Tongue (tissue), 2 donors: ENCODE results near the gene CLCN3. TPM values are rescaled to one million over a fixed set of nuclear protein-coding genes. Genes with fewer than 3 reads are reported as not detected.
A peak's percentile ranks its signal among the peaks of the same experiment; 100 is the strongest.
"Not testable (repeated sequence)": the region's sequence is repeated elsewhere in the genome, so short reads cannot be mapped to it uniquely, and the experiment has no call there.

Experiments used
- DNase-seq: peaks from one replicate; pipeline ENCODE4 v3.0.0-alpha.2; 2015
- total RNA-seq: library from RNA; depleted of rRNA; stranded (reverse); fragments of >200 nt; gene quantifications from one replicate; pipeline ENCODE4 v1.2.3, GENCODE V29; 2014

CLCN3 gene
- total RNA-seq, 1 donor from 2014 or later, result 61.1 TPM

GRCh38 chr4:169707958-169708643, 87.7 kb downstream of the CLCN3 start:
- DNase-seq, result no peak

DNA sequence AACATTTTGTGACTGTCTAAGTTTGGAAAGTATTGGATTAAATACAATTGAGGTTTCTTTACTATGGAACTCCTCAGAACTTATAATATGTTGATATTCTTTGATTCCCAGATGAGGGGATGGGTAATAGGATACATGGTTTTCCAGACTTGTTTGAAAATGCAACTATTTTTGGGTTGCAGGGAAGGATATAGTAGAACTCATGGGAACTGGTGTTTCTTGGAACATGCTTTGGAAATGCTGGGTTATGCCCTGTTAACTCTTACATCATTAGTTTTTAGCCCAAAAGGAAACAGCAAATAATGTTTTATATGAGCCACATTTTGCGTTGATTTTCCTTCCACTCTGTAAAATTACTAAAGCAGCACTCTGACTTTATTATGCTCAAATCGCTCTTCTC, 95.4 kb downstream of the CLCN3 start:
- DNase-seq, result no peak

DNA sequence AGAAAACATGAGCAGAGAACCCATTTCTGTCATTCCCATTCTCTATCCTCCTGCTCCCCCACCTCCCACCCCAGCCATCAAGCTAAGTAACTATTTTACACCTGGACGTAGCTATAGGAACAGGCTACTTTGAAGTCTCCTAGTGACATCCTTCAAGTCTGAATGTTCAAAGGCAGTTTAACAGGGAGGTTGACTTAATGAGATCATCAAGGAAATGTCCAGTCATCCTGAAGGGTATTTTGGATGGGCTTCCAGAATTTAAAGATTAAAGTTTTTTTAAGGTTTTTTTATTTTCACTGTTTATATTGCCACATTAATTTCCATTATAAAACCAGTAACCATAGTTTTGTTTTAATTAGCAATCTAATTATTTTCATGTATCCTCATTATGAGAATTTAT, 96.3 kb downstream of the CLCN3 start:
- no peak for DNase-seq

DNA sequence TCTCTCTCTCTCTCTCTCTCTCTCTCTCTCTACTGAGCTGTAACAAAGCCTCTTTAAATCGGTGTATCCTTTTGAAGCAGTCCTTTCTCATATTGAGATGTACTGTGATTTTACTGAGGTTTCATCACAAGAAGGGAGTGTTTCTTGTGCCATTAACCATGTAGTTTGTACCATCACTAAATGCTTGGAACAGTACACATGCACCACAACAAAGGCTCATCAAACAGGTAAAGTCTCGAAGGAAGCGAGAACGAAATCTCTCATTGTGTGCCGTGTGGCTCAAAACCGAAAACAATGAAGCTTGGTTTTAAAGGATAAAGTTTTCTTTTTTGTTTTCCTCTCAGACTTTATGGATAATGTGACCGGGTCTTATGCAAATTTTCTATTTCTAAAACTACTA, 100.2 kb downstream of the CLCN3 start:
- DNase-seq, result no peak

GRCh38 chr4:169723207-169723965, 103.0 kb downstream of the CLCN3 start:
- DNase-seq, result no peak

DNA sequence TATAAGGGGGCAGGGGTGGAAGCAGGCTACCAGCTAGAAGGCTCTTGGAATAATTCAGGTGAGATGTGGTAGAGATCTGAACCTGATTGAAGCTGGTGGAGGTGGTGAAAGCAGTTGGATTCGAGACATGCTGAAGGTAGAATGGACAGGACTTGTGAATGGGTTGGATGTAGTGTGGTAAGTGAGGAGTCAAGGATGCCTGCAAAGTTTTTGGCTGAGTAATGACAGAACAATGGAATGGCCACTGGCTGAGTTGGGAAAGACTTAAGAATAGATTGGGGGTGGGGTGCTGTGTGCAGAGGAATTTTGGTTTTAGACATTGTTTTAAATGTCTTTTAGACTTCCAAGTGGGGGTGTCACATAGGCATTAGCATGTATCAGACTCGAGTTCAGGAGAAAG, 103.9 kb downstream of the CLCN3 start:
- no peak for DNase-seq

- DNase-seq, result no peak
Measured at GRCh38 chr4:169727616-169728015, 107.2 kb downstream of the CLCN3 start.

DNA sequence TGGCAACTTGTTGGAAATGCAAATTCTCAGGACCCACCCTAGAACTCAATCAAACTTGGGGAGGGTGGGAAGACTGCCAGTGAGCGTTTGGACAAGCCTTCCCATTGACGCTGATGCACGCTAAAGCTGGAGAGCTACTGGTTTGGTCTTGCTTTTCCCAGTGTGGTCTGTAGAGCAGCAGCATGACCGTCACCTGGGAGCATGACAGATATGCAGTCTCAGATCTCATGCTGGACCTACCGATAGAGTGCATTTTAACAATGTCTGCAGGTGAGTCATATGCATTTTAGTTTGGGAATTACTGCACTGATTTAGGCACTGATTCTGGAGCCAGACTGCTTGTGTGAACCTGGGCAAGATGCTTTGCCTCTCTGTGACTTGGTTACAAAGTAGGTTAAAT, 110.2 kb downstream of the CLCN3 start:
- DNase-seq, result no peak

DNA sequence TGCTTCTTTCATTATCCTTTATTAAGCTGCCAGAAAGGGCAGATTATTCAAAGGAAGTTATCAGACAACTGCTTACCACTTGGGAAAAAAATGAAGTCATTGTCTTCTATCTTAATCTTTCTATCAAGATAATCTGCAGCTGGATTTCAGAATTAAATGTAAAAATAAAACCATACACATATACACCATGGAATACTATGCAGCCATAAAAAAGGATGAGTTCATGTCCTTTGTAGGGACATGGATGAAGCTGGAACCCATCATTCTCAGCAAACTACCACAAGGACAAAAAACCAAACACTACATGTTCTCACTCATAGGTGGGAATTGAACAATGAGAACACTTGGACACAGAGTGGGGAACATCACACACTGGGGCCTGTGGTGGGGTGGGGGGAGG, 118.2 kb downstream of the CLCN3 start:
- DNase-seq, result not testable (repeated sequence)

DNA sequence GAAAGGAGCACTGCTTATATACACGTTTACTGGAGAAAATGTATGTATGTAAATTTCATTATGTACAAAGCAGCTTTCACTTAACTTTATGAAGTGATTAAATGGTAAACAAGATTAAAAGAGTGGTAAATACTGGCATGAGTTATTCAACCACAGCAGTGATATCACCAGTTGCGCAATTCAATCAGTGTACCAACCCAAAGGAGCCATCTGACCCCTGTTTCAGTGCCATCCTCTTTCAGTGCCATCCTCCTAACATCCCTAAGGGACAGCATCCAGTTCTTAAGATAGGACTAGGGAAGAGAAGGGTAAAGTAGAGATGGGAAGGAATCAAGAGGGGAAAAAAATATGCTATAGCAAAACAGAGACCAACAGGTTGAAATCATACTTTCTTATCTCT, 121.2 kb downstream of the CLCN3 start:
- DNase-seq, result no peak

DNA sequence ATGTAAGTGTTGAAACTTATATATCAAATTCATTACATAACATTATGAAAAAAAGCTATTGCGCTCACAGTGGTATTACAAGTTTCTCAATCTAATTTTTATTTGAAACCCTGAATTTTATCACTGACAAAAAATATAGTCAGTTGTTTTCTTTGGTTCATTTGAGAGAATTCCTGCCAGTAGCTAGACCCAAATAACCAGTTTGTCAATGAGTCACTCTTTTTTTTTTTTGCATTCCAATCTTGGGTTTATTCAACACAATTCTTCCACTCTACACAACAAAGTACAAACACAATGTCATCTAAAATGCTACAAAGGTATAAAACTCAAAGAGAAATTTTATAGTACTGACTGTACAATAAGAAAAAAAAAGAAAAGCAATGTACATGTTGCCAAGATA, 124.2 kb downstream of the CLCN3 start:
- DNase-seq, result no peak

DNA sequence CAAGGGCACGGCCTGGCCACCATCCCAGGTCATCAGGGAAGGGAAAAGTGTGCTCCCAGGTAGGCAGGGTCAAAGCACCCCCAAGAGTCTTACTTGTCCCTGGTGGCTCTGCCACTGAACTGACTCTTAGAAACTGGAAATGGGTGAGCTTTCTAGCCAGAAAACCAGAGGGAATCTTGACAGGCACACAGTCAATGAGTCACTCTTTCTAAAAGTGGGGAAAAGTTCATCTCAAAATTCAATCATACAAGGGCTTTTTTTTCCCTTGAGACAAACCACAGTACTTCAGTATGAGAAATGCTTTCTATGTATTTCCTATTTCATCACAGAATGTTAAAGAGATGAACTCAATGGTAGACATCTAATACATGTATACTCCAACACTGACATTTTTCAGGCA, 124.9 kb downstream of the CLCN3 start:
- no peak for DNase-seq

DNA sequence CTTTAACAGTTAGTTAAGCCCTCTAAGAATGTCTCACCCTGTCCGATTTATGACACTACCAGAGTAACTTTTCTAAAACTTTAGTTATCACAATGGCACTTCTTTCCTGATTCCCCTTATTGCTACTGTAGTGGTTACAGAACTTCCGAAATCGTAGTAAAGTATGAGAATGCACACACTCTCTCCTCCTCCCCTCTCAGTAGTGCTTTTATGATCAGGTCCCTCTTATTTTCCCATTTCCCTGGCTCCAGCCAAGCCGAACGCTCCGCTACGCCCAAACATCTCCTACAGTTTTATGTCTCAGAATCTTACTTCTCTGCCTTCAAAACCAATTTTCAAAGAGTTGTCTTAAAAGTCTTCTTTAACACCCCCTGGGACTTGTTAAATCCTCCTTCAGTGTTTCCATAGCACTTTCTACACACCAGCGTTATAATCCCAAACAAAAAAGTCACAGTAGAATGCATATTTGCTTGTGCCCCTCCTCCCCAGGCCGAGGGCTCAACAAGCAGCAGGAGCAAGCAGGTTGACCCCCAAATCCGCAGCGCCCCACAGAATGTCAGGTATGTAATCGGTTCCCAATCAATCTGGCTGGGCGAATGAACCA, 136.7 kb downstream of the CLCN3 start:
- peak; percentile 8 for DNase-seq

DNA sequence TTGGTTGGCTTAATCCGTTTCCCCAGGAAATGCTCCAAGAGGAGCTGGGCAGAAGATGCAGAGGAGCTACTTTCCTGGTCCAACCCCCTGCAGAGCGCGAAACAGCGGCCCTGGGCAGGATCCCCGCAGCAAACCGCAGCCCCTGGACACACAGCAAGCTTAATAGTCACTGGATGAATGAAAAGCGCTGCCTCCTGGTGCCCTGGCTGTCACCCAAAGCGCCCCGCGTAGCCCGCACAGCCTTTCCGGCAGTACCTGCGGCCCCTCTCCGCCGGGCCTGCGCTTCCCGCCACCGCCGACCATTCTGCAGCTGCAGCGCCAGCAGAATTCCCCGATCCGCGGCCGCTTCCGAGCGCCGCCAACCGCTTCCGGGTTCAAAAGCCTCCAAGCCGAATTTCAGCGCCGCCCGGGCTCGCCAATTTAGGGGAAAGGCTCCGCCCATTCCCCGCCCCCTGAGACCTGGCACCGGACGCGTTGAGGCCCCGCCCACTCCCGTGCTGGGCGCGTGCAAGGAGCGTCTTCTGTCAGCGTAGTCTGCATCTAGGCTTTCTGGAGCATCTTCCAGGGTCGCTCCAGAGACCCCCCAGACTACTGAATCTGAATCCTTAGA, 137.3 kb downstream of the CLCN3 start, which contains the start of gene HPF1:
TSS of gene HPF1 (minus strand) at position 370 of the 610 bp plus-strand sequence. CDS start at position 303, 67 bp downstream.
- DNase-seq, result peak; percentile 96

DNA sequence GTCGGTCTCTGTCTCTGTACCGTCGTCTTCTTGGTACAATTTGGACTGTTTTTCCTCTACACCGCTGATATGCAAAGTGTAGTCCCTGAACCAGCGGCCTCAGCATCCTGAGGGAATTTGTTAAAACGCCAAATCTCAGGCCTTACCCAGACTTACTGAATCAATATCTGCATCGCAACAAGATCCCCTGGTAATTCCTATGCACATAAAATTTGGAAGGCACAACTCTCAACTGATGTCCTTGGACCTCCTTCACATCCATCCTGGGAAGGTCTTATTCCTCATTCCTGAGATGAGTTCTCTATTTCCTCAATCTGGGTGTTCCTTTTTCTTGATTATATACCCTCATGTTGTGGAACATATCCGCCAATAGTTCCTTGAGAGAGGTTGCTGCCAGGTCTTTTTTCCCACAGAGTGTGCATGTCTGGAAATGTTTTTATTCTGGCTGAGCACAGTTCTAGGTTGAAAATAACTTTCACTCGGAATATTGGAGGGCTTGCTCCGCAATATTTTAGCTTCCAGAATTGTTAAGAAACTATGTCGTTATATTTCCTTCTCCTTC, 138.1 kb downstream of the CLCN3 start:
- peak; percentile 15 for DNase-seq

GRCh38 chr4:169761846-169762245, 141.5 kb downstream of the CLCN3 start:
- no peak for DNase-seq

GRCh38 chr4:169765835-169766234, 145.5 kb downstream of the CLCN3 start:
- DNase-seq, result no peak

- no peak for DNase-seq
Measured at GRCh38 chr4:169766741-169767140, 146.4 kb downstream of the CLCN3 start.

DNA sequence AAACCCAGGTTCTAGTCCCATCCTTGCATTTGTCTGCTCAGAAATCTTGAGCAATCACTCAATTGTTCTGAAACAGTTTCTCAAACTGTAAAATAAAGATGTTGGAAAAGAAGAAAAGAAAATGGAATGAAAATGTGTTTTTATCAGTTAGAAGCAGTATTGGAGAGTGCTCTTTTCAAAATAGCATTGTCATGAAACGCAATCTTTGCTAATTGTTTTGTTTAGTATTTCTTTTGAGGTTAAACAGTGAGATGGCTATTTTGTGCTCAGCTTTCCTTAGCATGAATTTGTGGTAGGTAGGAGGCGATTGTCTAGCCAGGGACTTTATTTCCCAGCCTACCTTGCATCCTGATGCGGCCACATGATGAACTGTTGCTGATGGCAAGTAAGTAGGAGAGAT, 148.0 kb downstream of the CLCN3 start:
- no peak for DNase-seq

DNA sequence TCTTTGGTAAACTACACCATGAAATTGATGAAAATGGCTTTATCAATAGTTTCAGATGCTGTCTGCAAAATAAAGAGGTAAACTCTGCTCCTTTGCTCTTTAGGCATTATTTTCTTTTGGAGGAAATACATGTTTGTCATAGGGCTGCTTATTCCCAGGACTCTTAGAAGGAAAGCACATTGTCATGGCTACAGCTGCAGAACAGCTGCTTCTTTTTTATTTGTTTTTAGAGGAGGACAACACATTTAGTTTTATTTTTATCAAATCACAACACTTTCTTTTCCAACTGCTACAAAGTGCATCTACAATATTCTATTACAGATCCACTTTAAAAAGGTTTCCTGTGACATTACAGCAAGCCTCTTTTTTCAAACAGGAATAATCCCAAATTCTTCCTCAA, 150.0 kb downstream of the CLCN3 start:
- DNase-seq, result no peak

DNA sequence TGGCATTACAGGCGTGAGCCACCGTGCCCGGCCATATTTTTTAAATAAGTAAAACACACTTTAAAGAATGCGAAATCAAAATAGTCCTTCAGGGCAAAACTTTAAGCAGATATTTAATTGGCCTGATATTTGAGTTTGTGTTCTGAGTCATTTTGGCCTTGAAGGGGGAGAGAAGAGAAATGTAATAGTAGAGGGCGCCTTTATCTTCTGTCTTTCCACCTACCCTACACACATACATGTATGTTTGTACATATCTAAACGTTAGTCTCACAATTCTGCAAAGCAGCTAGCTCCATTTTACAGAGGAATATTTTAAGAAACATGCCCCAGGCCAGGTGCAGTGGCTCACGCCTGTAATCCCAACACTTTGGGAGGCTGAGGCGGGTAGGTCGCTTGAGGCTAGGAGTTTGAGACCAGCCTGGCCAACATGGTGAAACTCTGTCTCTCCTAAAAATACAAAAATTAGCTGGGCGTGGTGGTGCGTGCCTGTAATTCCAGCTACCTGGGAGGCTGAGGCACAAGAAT, 151.2 kb downstream of the CLCN3 start:
- DNase-seq, result not testable (repeated sequence)
